WERI-Rb-1 (cell line): ENCODE results near the gene OPRM1.

Experiments used
- DNase-seq: peaks from one replicate; pipeline ENCODE4 v3.0.0-alpha.2; 2020
- H3K27ac ChIP-seq: fragments of 250-450 bp; sonication (Bioruptor Pico); 2 replicates; pipeline ENCODE4 v1.5.1; 2020; ENCODE audit warnings: mild to moderate bottlenecking, moderate library complexity
- H3K27me3 ChIP-seq: fragments of 250-450 bp; sonication (Bioruptor Pico); 2 replicates; pipeline ENCODE4 v1.5.1; 2021; ENCODE audit warnings: mild to moderate bottlenecking, low read depth, moderate library complexity; ENCODE audit not compliant: insufficient read depth, severe bottlenecking
- H3K36me3 ChIP-seq: fragments of 250-450 bp; sonication (Bioruptor Pico); 2 replicates; pipeline ENCODE4 v1.5.1; 2020; ENCODE audit warnings: mild to moderate bottlenecking, moderate library complexity
- H3K4me3 ChIP-seq: 2 replicates; pipeline ENCODE4 v1.5.1; 2011; ENCODE audit warnings: low read depth, mild to moderate bottlenecking, control low read depth, low read length
- H3K9me3 ChIP-seq: fragments of 250-450 bp; sonication (Bioruptor Pico); 2 replicates; pipeline ENCODE4 v1.5.1; 2021; ENCODE audit warnings: mild to moderate bottlenecking, moderate library complexity; ENCODE audit not compliant: severe bottlenecking
- CTCF ChIP-seq: IDR thresholded peaks from 2 replicates; pipeline ENCODE4 v1.5.1; 2011; ENCODE audit warnings: low read depth, mild to moderate bottlenecking, control low read depth, inconsistent platforms, low read length

Gene OPRM1

GRCh38 chr6:154096834-154097233 lies 57.8 kb downstream of the OPRM1 start:
- Histone ChIP-seq H3K4me3 (no peak overlapping the region), H3K27ac (no peak overlapping the region), H3K36me3 (no peaks in the 10 kb centered on the region), H3K27me3 (no peaks in the 10 kb centered on the region), H3K9me3 (no peaks in the 10 kb centered on the region)
- no peak for DNase-seq
- TF ChIP-seq CTCF = no peak

- no peaks in the 10 kb centered on the region for H3K9me3 ChIP-seq
- no peak for TF ChIP-seq CTCF
- DNase-seq = no peak
- H3K4me3 ChIP-seq = no peak overlapping the region
- H3K27me3 ChIP-seq = no peaks in the 10 kb centered on the region
- H3K27ac ChIP-seq = no peak overlapping the region
- no peaks in the 10 kb centered on the region for H3K36me3 ChIP-seq
These were observed 60.2 kb downstream of the OPRM1 start for GRCh38 chr6:154099211-154099610.

GRCh38 chr6:154106251-154106650 lies 67.2 kb downstream of the OPRM1 start:
- TF ChIP-seq CTCF = no peak
- DNase-seq = no peak
- Histone ChIP-seq H3K4me3 (no peak overlapping the region), H3K9me3 (no peaks in the 10 kb centered on the region), H3K27ac (no peak overlapping the region), H3K36me3 (no peaks in the 10 kb centered on the region), H3K27me3 (no peaks in the 10 kb centered on the region)

- H3K9me3 ChIP-seq = no peaks in the 10 kb centered on the region
- H3K4me3 ChIP-seq = no peak overlapping the region
- H3K27ac ChIP-seq = no peak overlapping the region
- TF ChIP-seq CTCF = no peak
- no peak for DNase-seq
- no peaks in the 10 kb centered on the region for H3K36me3 ChIP-seq
- H3K27me3 ChIP-seq = no peaks in the 10 kb centered on the region
These were observed 72.0 kb downstream of the OPRM1 start for GRCh38 chr6:154111025-154111424.

- DNase-seq = no peak
- TF ChIP-seq CTCF = no peak
- no peak overlapping the region for H3K4me3 ChIP-seq
- no peaks in the 10 kb centered on the region for H3K9me3 ChIP-seq
- no peak overlapping the region for H3K27ac ChIP-seq
- H3K36me3 ChIP-seq = no peaks in the 10 kb centered on the region
- no peaks in the 10 kb centered on the region for H3K27me3 ChIP-seq
These were observed 73.3 kb downstream of the OPRM1 start for GRCh38 chr6:154112181-154112809.

- no peaks in the 10 kb centered on the region for H3K9me3 ChIP-seq
- H3K4me3 ChIP-seq = no peak overlapping the region
- no peak for TF ChIP-seq CTCF
- DNase-seq = no peak
- no peak overlapping the region for H3K27ac ChIP-seq
- H3K36me3 ChIP-seq = no peaks in the 10 kb centered on the region
- no peaks in the 10 kb centered on the region for H3K27me3 ChIP-seq
These were observed 74.4 kb downstream of the OPRM1 start for GRCh38 chr6:154113392-154113791.
